Subcutaneous adipose tissue (tissue), 4 donors: ENCODE results near the gene ZNF688. TPM values are rescaled to one million over a fixed set of nuclear protein-coding genes. Genes with fewer than 3 reads are reported as not detected.

Source experiments
- CTCF ChIP-seq: fragments of 450-650 bp; IDR thresholded peaks from one replicate; pipeline ENCODE4 v1.5.1; 2016; ENCODE audit warnings: low read depth, mild to moderate bottlenecking, control low read depth, antibody characterized with exemption, moderate library complexity
- total RNA-seq, 4 donors: library from RNA; depleted of rRNA; stranded (reverse); fragments of >200 nt; gene quantifications; one replicate each; pipeline ENCODE4 v1.1.0, GENCODE V29; 2016

ZNF688 gene
- total RNA-seq, 4 donors from 2014 or later: 15.1 to 24.7 (median 17.0) TPM

GRCh38 chr16:30532285-30533145 is 39.0 kb downstream of the ZNF688 start:
- no peak for TF ChIP-seq CTCF

- TF ChIP-seq CTCF: no peak
Observed at GRCh38 chr16:30530163-30531037, 41.1 kb downstream of the ZNF688 start.

- TF ChIP-seq CTCF: no peak
Observed at GRCh38 chr16:30528799-30529457, 42.6 kb downstream of the ZNF688 start.

- TF ChIP-seq CTCF: no peak
Observed at GRCh38 chr16:30527635-30528178, 43.8 kb downstream of the ZNF688 start.

GRCh38 chr16:30526823-30527634 is 44.5 kb downstream of the ZNF688 start:
- TF ChIP-seq CTCF: no peak

GRCh38 chr16:30526137-30526822 is 45.2 kb downstream of the ZNF688 start, which contains the start of gene ZNF768:
ZNF768 (minus strand) TSS chr16:30526566; CDS start chr16:30526413, 153 bp downstream.
- no peak for TF ChIP-seq CTCF
